GM19043 (cell line): ENCODE measurements around the gene CTNND2.

Source experiments
- ATAC-seq: cut with Tn5 transposase; IDR thresholded peaks from one replicate; pipeline ENCODE4 v1.9.1; 2021; ENCODE audit warnings: low read depth; ENCODE audit not compliant: unreplicated experiment

CTNND2 gene

GRCh38 chr5:11150976-11151375 lies 753.3 kb downstream of the CTNND2 start:
- no peak for ATAC-seq

- no peak for ATAC-seq
Measured at GRCh38 chr5:11148810-11149539, 755.3 kb downstream of the CTNND2 start.

GRCh38 chr5:11146171-11146570 lies 758.1 kb downstream of the CTNND2 start:
- no peak for ATAC-seq

GRCh38 chr5:11143456-11144267 lies 760.6 kb downstream of the CTNND2 start:
- ATAC-seq: peak; percentile 71

- no peak for ATAC-seq
Measured at GRCh38 chr5:11139217-11139865, 764.9 kb downstream of the CTNND2 start.

- ATAC-seq: no peak
Measured at GRCh38 chr5:11130131-11130530, 774.1 kb downstream of the CTNND2 start.

- no peak for ATAC-seq
Measured at GRCh38 chr5:11128021-11128420, 776.2 kb downstream of the CTNND2 start.

- ATAC-seq: no peak
Measured at GRCh38 chr5:11126844-11127243, 777.4 kb downstream of the CTNND2 start.

- ATAC-seq: no peak
Measured at GRCh38 chr5:11121885-11122284, 782.4 kb downstream of the CTNND2 start.

GRCh38 chr5:11110128-11110527 lies 794.1 kb downstream of the CTNND2 start:
- ATAC-seq: no peak

- no peak for ATAC-seq
Measured at GRCh38 chr5:11105696-11106095, 798.5 kb downstream of the CTNND2 start.

- ATAC-seq: no peak
Measured at GRCh38 chr5:11104651-11105112, 799.6 kb downstream of the CTNND2 start.

GRCh38 chr5:11104210-11104609 lies 800.0 kb downstream of the CTNND2 start:
- ATAC-seq: no peak

- ATAC-seq: no peak
Measured at GRCh38 chr5:11084111-11084510, 820.1 kb downstream of the CTNND2 start.

- no peak for ATAC-seq
Measured at GRCh38 chr5:11082404-11082945, 821.8 kb downstream of the CTNND2 start.

GRCh38 chr5:11076945-11077613 lies 827.2 kb downstream of the CTNND2 start:
- ATAC-seq: no peak

- no peak for ATAC-seq
Measured at GRCh38 chr5:11075035-11075805, 829.0 kb downstream of the CTNND2 start.

GRCh38 chr5:11072568-11072967 lies 831.7 kb downstream of the CTNND2 start:
- no peak for ATAC-seq

GRCh38 chr5:11072076-11072475 lies 832.2 kb downstream of the CTNND2 start:
- ATAC-seq: no peak

GRCh38 chr5:11069041-11069440 lies 835.2 kb downstream of the CTNND2 start:
- no peak for ATAC-seq
